IMR-90 (cell line): ENCODE results near the gene PPIL4. TPM values are rescaled to one million over a fixed set of nuclear protein-coding genes. Genes with fewer than 3 reads are reported as not detected.

Experiments used
- ATAC-seq: fragments of 200-7000 bp; cut with Tn5 transposase; 2 replicates; pipeline ENCODE4 v1.9.1; 2020; ENCODE audit warnings: low read depth, mild to moderate bottlenecking, moderate library complexity
- BruUV-seq: library from RNA; stranded (reverse); fragments of 400-500 nt; replicated peaks from 2 replicates; lab custom pipeline; 2021; lab: Mats Ljungman, UMichigan
- CTCF ChIA-PET: fragments of 300-600 bp; formaldehyde crosslinking; extraction: SDS; loops from one replicate; lab custom pipeline; 2021; ENCODE audit warnings: antibody characterized with exemption; lab: Yijun Ruan, JAX
- POLR2A ChIA-PET: fragments of 300-600 bp; sonication (Branson Sonifier 250); formaldehyde crosslinking; loops from one replicate; lab custom pipeline; 2022; ENCODE audit warnings: antibody characterized with exemption; ENCODE audit not compliant: unreplicated experiment; lab: Charles Lee
- DNase-seq: peaks from one replicate; pipeline ENCODE4 v3.0.0; 2013
- H2AFZ ChIP-seq: replicated peaks from 2 replicates; pipeline ENCODE3; 2013; ENCODE audit warnings: low read length, mild to moderate bottlenecking; ENCODE audit not compliant: poor library complexity
- H2AK5ac ChIP-seq: 2 replicates; pipeline ENCODE4 v1.6.1; 2013; ENCODE audit warnings: low read depth, low read length, inconsistent platforms
- H2AK9ac ChIP-seq: replicated peaks from 2 replicates; pipeline ENCODE3; 2013; ENCODE audit warnings: mild to moderate bottlenecking, low read depth, low read length, moderate library complexity; ENCODE audit not compliant: poor library complexity
- H2BK120ac ChIP-seq: 2 replicates; pipeline ENCODE4 v1.6.1; 2013; ENCODE audit warnings: low read depth, low read length, inconsistent platforms
- H2BK15ac ChIP-seq: 3 replicates; pipeline ENCODE4 v1.6.1; 2013; ENCODE audit warnings: low read depth, low read length, inconsistent platforms
- H2BK20ac ChIP-seq: 2 replicates; pipeline ENCODE4 v1.6.1; 2013; ENCODE audit warnings: low read depth, mild to moderate bottlenecking, inconsistent platforms, low read length, moderate library complexity
- H2BK5ac ChIP-seq: 2 replicates; pipeline ENCODE4 v1.6.1; 2013; ENCODE audit warnings: mild to moderate bottlenecking, low read depth, low read length, inconsistent platforms; ENCODE audit not compliant: poor library complexity, severe bottlenecking
- H3K14ac ChIP-seq: replicated peaks from 2 replicates; pipeline ENCODE4 v1.6.1; 2013; ENCODE audit warnings: low read depth, low read length, inconsistent platforms
- H3K18ac ChIP-seq: 2 replicates; pipeline ENCODE4 v1.6.1; 2013; ENCODE audit warnings: low read depth, low read length, control low read depth
- H3K23ac ChIP-seq: 2 replicates; pipeline ENCODE4 v1.6.1; 2013; ENCODE audit warnings: low read depth, low read length, inconsistent platforms
- H3K27ac ChIP-seq: 2 replicates; pipeline ENCODE4 v1.5.1; 2013; ENCODE audit warnings: mild to moderate bottlenecking, control low read depth, low read length; ENCODE audit not compliant: insufficient read depth
- H3K27me3 ChIP-seq: 2 replicates; pipeline ENCODE4 v1.6.1; 2013; ENCODE audit warnings: low read length; ENCODE audit not compliant: control insufficient read depth, insufficient read depth
- H3K36me3 ChIP-seq: 2 replicates; pipeline ENCODE4 v1.6.1; 2013; ENCODE audit warnings: low read length, mixed read lengths; ENCODE audit not compliant: control insufficient read depth, insufficient read depth
- H3K4ac ChIP-seq: 2 replicates; pipeline ENCODE4 v1.6.1; 2013; ENCODE audit warnings: low read depth, low read length, inconsistent platforms
- H3K4me1 ChIP-seq: 2 replicates; pipeline ENCODE4 v1.6.1; 2013; ENCODE audit warnings: low read length, mixed read lengths; ENCODE audit not compliant: control insufficient read depth, insufficient read depth
- H3K4me2 ChIP-seq: 2 replicates; pipeline ENCODE4 v1.6.1; 2013; ENCODE audit warnings: low read depth, mild to moderate bottlenecking, control low read depth, low read length, moderate library complexity
- H3K4me3 ChIP-seq: 2 replicates; pipeline ENCODE4 v1.5.1; 2013; ENCODE audit warnings: low read depth, mild to moderate bottlenecking, control low read depth, low read length, moderate library complexity; ENCODE audit not compliant: insufficient read depth
- H3K56ac ChIP-seq: 2 replicates; pipeline ENCODE4 v1.6.1; 2013; ENCODE audit warnings: low read length, inconsistent platforms; ENCODE audit not compliant: insufficient read depth; ENCODE audit errors: extremely low read depth
- H3K79me1 ChIP-seq, 2 experiments: 2 replicates each; pipeline ENCODE4 v1.6.1; 2013; ENCODE audit warnings: low read length in 2 of 2, inconsistent platforms in 1 of 2, low read depth in 1 of 2
- H3K9ac ChIP-seq: 2 replicates; pipeline ENCODE4 v1.6.1; 2013; ENCODE audit warnings: low read depth, low read length, control low read depth
- H3K9me1 ChIP-seq: 2 replicates; pipeline ENCODE4 v1.6.1; 2013; ENCODE audit warnings: low read length, inconsistent platforms; ENCODE audit not compliant: insufficient read depth
- H3K9me3 ChIP-seq: 2 replicates; pipeline ENCODE4 v1.6.1; 2013; ENCODE audit warnings: low read length; ENCODE audit not compliant: control insufficient read depth, insufficient read depth
- H4K20me1 ChIP-seq: 2 replicates; pipeline ENCODE4 v1.6.1; 2013; ENCODE audit warnings: low read length, inconsistent platforms; ENCODE audit not compliant: insufficient read depth
- H4K5ac ChIP-seq: 2 replicates; pipeline ENCODE4 v1.6.1; 2013; ENCODE audit warnings: mild to moderate bottlenecking, low read depth, low read length, control low read depth
- H4K8ac ChIP-seq, 2 experiments: 2 replicates each; pipeline ENCODE4 v1.6.1; 2013; ENCODE audit warnings: low read depth in 2 of 2, low read length in 2 of 2, control low read depth in 1 of 2, inconsistent platforms in 1 of 2
- H4K91ac ChIP-seq: 2 replicates; pipeline ENCODE4 v1.6.1; 2013; ENCODE audit warnings: low read depth, low read length, inconsistent platforms; ENCODE audit not compliant: insufficient read depth
- BHLHE40 ChIP-seq: fragments of 150-350 bp; IDR thresholded peaks from 2 replicates; pipeline ENCODE4 v1.6.1; 2016; ENCODE audit warnings: mild to moderate bottlenecking, low read depth, low read length
- CEBPB ChIP-seq: IDR thresholded peaks from 2 replicates; pipeline ENCODE4 v1.6.1; 2012; ENCODE audit warnings: low read depth, low read length, improper control_type of control experiment
- CHD1 ChIP-seq: IDR thresholded peaks from 2 replicates; pipeline ENCODE4 v1.6.1; 2012; ENCODE audit warnings: low read depth, low read length, improper control_type of control experiment
- FOS ChIP-seq: fragments of 150-350 bp; IDR thresholded peaks from 2 replicates; pipeline ENCODE4 v1.6.1; 2016; ENCODE audit warnings: low read depth, low read length
- MAFK ChIP-seq: IDR thresholded peaks from 2 replicates; pipeline ENCODE4 v1.6.1; 2012; ENCODE audit warnings: low read depth, low read length, improper control_type of control experiment
- MAZ ChIP-seq: IDR thresholded peaks from 2 replicates; pipeline ENCODE4 v1.6.1; 2012; ENCODE audit warnings: low read depth, mild to moderate bottlenecking, low read length, improper control_type of control experiment, moderate library complexity, borderline replicate concordance
- MXI1 ChIP-seq: IDR thresholded peaks from 2 replicates; pipeline ENCODE4 v1.6.1; 2012; ENCODE audit warnings: low read depth, mild to moderate bottlenecking, low read length, moderate library complexity, borderline replicate concordance
- NFE2L2 ChIP-seq: fragments of 150-350 bp; IDR thresholded peaks from 2 replicates; pipeline ENCODE4 v1.6.1; 2016; ENCODE audit warnings: low read depth, mild to moderate bottlenecking, low read length
- RCOR1 ChIP-seq: IDR thresholded peaks from 2 replicates; pipeline ENCODE4 v1.6.1; 2012; ENCODE audit warnings: mild to moderate bottlenecking, low read length, improper control_type of control experiment; ENCODE audit not compliant: insufficient replicate concordance
- RFX5 ChIP-seq: IDR thresholded peaks from 2 replicates; pipeline ENCODE4 v1.8.0; 2012; ENCODE audit warnings: low read depth, mild to moderate bottlenecking, low read length, moderate library complexity
- SMC3 ChIP-seq: fragments of 150-350 bp; IDR thresholded peaks from 2 replicates; pipeline ENCODE4 v1.6.1; 2016; ENCODE audit warnings: low read depth, mild to moderate bottlenecking, antibody characterized with exemption, low read length, moderate library complexity
- WGBS, 2 experiments: methylation state at CpG; one replicate each; pipeline versions ENCODE4 v1.1.5 to v1.1.7; 2013; ENCODE audit warnings: missing lambda C conversion rate in 2 of 2; ENCODE audit not compliant: insufficient read length in 1 of 2; ENCODE audit errors: extremely low coverage in 2 of 2; 5-methylcytosine and 5-hydroxymethylcytosine counted together
- dilution Hi-C: fragments of 300-500 bp; cut with HindIII; formaldehyde crosslinking; loops from one replicate; pipeline ENCODE4 v1.14.3; 2018; ENCODE audit warnings: low sequenced_read_pairs; ENCODE audit not compliant: unreplicated experiment
- in situ Hi-C: fragments of 300-500 bp; cut with MboI; formaldehyde crosslinking; loops from 3 replicates; pipeline ENCODE4 v1.14.3; 2019; ENCODE audit warnings: low sequenced_read_pairs, inconsistent platforms, mixed read lengths
- intact Hi-C: fragments of 100-400 bp; cut with micrococcal nuclease; formaldehyde crosslinking; loops from 2 replicates; pipeline ENCODE4 v1.10.0; 2022
- polyA plus RNA-seq, 3 experiments: library from polyadenylated mRNA; depleted of rRNA; stranded (reverse); fragments of >200 nt; gene quantifications; 2 replicates each; pipeline ENCODE4 v1.2.3, GENCODE V29; 2012; ENCODE audit warnings: low replicate concordance in 1 of 3
- total RNA-seq: library from RNA; depleted of rRNA; stranded (reverse); fragments of >200 nt; gene quantifications from 2 replicates; pipeline ENCODE4 v1.2.3, GENCODE V29; 2012
- TF ChIP-seq, protein P1 (sequence below): fragments of 150-350 bp; IDR thresholded peaks from 2 replicates; pipeline ENCODE4 v1.6.1; 2017; ENCODE audit warnings: mild to moderate bottlenecking, antibody characterized with exemption, low read length, low read depth
- TF ChIP-seq, protein P2 (sequence below): fragments of 150-350 bp; IDR thresholded peaks from 2 replicates; pipeline ENCODE4 v1.6.1; 2016; ENCODE audit warnings: low read depth, mild to moderate bottlenecking, low read length, moderate library complexity, borderline replicate concordance

Gene PPIL4
- total and polyA plus RNA-seq, 2 of the 4 experiments (the other 2 are of a cell fraction): 10.6 to 13.3 TPM

DNA sequence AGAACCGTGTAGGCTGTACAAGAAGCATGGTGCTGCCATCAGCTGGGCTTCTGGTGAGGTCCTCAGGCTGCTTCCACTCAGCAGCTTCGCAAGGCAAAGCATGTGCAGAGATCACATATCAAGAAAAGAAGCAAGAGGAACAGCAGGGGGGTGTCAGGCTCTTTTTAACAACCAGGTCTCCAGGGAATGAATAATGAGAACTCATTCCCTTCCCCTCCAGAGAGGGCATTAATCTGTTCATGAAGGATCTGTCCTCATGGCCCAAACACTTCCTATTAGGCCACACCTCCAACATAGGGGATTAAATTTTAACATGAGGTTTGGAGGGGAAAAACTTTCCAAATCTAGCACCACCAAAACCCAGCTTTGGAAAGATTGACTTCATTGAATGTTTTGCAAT, 40.3 kb upstream of the PPIL4 start:
- no peak overlapping the region for H2BK20ac ChIP-seq
- no peaks in the 10 kb centered on the region for H3K9me1 ChIP-seq
- ATAC-seq (no peak), DNase-seq (no peak)
- ChIA-PET POLR2A (no interaction called here), CTCF (no interaction called here)
- H3K4me1 ChIP-seq: no peaks in the 10 kb centered on the region
- H4K8ac ChIP-seq: no peak overlapping the region
- BruUV-seq: no TSS peak
- no peak overlapping the region for H4K91ac ChIP-seq
- no peak overlapping the region for H2BK15ac ChIP-seq
- H3K9me3 ChIP-seq: no peaks in the 10 kb centered on the region
- no peak overlapping the region for H3K9ac ChIP-seq
- no peak overlapping the region for H3K23ac ChIP-seq
- H3K36me3 ChIP-seq: peaks cover 22% of the 10 kb centered on the region
- no peak overlapping the region for H3K14ac ChIP-seq
- TF ChIP-seq NFE2L2 (no peak), RCOR1 (no peak), CHD1 (no peak), CEBPB (no peak), MAZ (no peak), RFX5 (no peak), FOS (no peak), SMC3 (no peak), MAFK (no peak), MXI1 (no peak), BHLHE40 (no peak)
- TF ChIP-seq, protein P1, sequence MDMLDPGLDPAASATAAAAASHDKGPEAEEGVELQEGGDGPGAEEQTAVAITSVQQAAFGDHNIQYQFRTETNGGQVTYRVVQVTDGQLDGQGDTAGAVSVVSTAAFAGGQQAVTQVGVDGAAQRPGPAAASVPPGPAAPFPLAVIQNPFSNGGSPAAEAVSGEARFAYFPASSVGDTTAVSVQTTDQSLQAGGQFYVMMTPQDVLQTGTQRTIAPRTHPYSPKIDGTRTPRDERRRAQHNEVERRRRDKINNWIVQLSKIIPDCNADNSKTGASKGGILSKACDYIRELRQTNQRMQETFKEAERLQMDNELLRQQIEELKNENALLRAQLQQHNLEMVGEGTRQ: no peak
- TF ChIP-seq, protein P2, sequence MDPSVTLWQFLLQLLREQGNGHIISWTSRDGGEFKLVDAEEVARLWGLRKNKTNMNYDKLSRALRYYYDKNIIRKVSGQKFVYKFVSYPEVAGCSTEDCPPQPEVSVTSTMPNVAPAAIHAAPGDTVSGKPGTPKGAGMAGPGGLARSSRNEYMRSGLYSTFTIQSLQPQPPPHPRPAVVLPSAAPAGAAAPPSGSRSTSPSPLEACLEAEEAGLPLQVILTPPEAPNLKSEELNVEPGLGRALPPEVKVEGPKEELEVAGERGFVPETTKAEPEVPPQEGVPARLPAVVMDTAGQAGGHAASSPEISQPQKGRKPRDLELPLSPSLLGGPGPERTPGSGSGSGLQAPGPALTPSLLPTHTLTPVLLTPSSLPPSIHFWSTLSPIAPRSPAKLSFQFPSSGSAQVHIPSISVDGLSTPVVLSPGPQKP: no peak
- H3K27ac ChIP-seq: no peak overlapping the region
- H3K18ac ChIP-seq: no peak overlapping the region
- no peak overlapping the region for H2AK5ac ChIP-seq
- WGBS, 2 experiments: 100% methylated on average over 1 of the region's 2 CpGs; no CpG with 5 or more reads in 1 of the 2 experiments
- in situ Hi-C loops: no loop called here
- H2AFZ ChIP-seq: no peak overlapping the region
- no peak overlapping the region for H2BK5ac ChIP-seq
- no peak overlapping the region for H2BK120ac ChIP-seq
- intact Hi-C loops: no loop called here
- H4K5ac ChIP-seq: no peak overlapping the region
- H3K4me2 ChIP-seq: no peak overlapping the region
- no peak overlapping the region for H3K56ac ChIP-seq
- no peaks in the 10 kb centered on the region for H3K27me3 ChIP-seq
- no peaks in the 10 kb centered on the region for H4K20me1 ChIP-seq
- dilution Hi-C loops: no loop called here
- H3K4ac ChIP-seq: no peak overlapping the region
- peaks cover 0 to 3% of the 10 kb centered on the region in 2 experiments; a peak in 1 of 4 replicates for H3K79me1 ChIP-seq
- no peak overlapping the region for H3K4me3 ChIP-seq
- no peak overlapping the region for H2AK9ac ChIP-seq
